SHP77 treated with DMSO at 0.1 percent for 48 hours (cell line): ENCODE results near the gene TSPAN12.
"Not testable (repeated sequence)": the region's sequence is repeated elsewhere in the genome, so short reads cannot be mapped to it uniquely, and the experiment has no call there.

Experiments used
- DNase-seq: peaks from one replicate; lab custom pipeline; 2025; lab: John Stamatoyannopoulos, UW

Gene TSPAN12

GRCh38 chr7:120857588-120858573 is at the start of gene TSPAN12:
Gene TSPAN12 (minus strand): TSS chr7:120858144. CDS start chr7:120856763, 1,381 bp downstream.
- peak; percentile 73 for DNase-seq

GRCh38 chr7:120898715-120899499 is 41.0 kb upstream of the TSPAN12 start:
- no peak for DNase-seq

GRCh38 chr7:120895253-120895652 is 37.3 kb upstream of the TSPAN12 start:
- not testable (repeated sequence) for DNase-seq

- not testable (repeated sequence) for DNase-seq
These were observed 27.7 kb upstream of the TSPAN12 start for GRCh38 chr7:120885602-120886001.

- no peak for DNase-seq
These were observed 19.8 kb upstream of the TSPAN12 start for GRCh38 chr7:120877701-120878100.

- DNase-seq, result no peak
These were observed 19.0 kb upstream of the TSPAN12 start for GRCh38 chr7:120876922-120877321.

GRCh38 chr7:120874722-120875121 is 16.8 kb upstream of the TSPAN12 start:
- DNase-seq, result no peak

GRCh38 chr7:120874016-120874415 is 16.1 kb upstream of the TSPAN12 start:
- no peak for DNase-seq

- DNase-seq, result no peak
These were observed 15.5 kb upstream of the TSPAN12 start for GRCh38 chr7:120873401-120873800.

- no peak for DNase-seq
These were observed 11.8 kb upstream of the TSPAN12 start for GRCh38 chr7:120869700-120870099.

GRCh38 chr7:120867932-120868331 is 10.0 kb upstream of the TSPAN12 start:
- no peak for DNase-seq

GRCh38 chr7:120865191-120865981 is 7.4 kb upstream of the TSPAN12 start:
- no peak for DNase-seq

- DNase-seq, result no peak
These were observed 6.4 kb upstream of the TSPAN12 start for GRCh38 chr7:120864141-120864900.

- DNase-seq, result no peak
These were observed 5.1 kb upstream of the TSPAN12 start for GRCh38 chr7:120862987-120863590.

- DNase-seq, result no peak
These were observed 2.2 kb upstream of the TSPAN12 start for GRCh38 chr7:120860156-120860555.

GRCh38 chr7:120859459-120859858 is 1.5 kb upstream of the TSPAN12 start:
- DNase-seq, result no peak

GRCh38 chr7:120856621-120857352 is 1.2 kb downstream of the TSPAN12 start:
- DNase-seq, result peak; percentile 67

- DNase-seq, result no peak
These were observed 1.7 kb downstream of the TSPAN12 start for GRCh38 chr7:120856198-120856597.

- no peak for DNase-seq
These were observed 5.2 kb downstream of the TSPAN12 start for GRCh38 chr7:120852700-120853099.

GRCh38 chr7:120843109-120843508 is 14.8 kb downstream of the TSPAN12 start:
- DNase-seq, result no peak
